ENCODE results near the gene PAN3.

Gene PAN3

GRCh38 chr13:28320209-28320608 is 181.9 kb downstream of the PAN3 start:
- DNase-seq = no peak
- Mint-ChIP-seq H3K36me3 (no peaks in the 10 kb centered on the region), H3K9me3 (no peaks in the 10 kb centered on the region), H3K4me1 (peaks cover 3% of the 10 kb centered on the region), H3K4me3 (no peak overlapping the region), H3K27me3 (peaks cover 8% of the 10 kb centered on the region), H3K27ac (no peak overlapping the region)
- CTCF ChIA-PET = no interaction called here

GRCh38 chr13:28320884-28321574 is 182.7 kb downstream of the PAN3 start:
- CTCF ChIA-PET = no interaction called here

GRCh38 chr13:28321756-28322155 is 183.4 kb downstream of the PAN3 start:
- DNase-seq = no peak
- CTCF ChIA-PET = no interaction called here
- Mint-ChIP-seq H3K27ac (no peak overlapping the region), H3K27me3 (peaks cover 9% of the 10 kb centered on the region), H3K36me3 (no peaks in the 10 kb centered on the region), H3K4me1 (peaks cover 3% of the 10 kb centered on the region), H3K9me3 (no peaks in the 10 kb centered on the region), H3K4me3 (no peak overlapping the region)

More at GRCh38 chr13:28320884-28321574, 182.7 kb downstream of the PAN3 start:
- Mint-ChIP-seq H3K36me3 (no peaks in the 10 kb centered on the region), H3K27me3 (peaks cover 9% of the 10 kb centered on the region), H3K4me1 (peaks cover 3% of the 10 kb centered on the region), H3K4me3 (no peak overlapping the region), H3K9me3 (no peaks in the 10 kb centered on the region), H3K27ac (no peak overlapping the region)
- no peak for DNase-seq

GRCh38 chr13:28322256-28322905 is 184.0 kb downstream of the PAN3 start:
- CTCF ChIA-PET = interaction anchor here (0.9 to 3.3 kb wide), 4 partner anchors 314 to 477 kb away, joined by 4 to 24 read pairs (median 6); no protein-coding TSS in a partner anchor
- H3K36me3 Mint-ChIP-seq = no peaks in the 10 kb centered on the region
- DNase-seq = no peak

GRCh38 chr13:28324181-28324789 is 185.9 kb downstream of the PAN3 start:
- Mint-ChIP-seq H3K4me1 (peaks cover 3% of the 10 kb centered on the region), H3K27ac (peak overlapping the region; percentile 37), H3K9me3 (no peaks in the 10 kb centered on the region), H3K36me3 (no peaks in the 10 kb centered on the region), H3K27me3 (peaks cover 22% of the 10 kb centered on the region), H3K4me3 (no peak overlapping the region)
- CTCF ChIA-PET = interaction anchor here (0.5 to 3.3 kb wide), 11 partner anchors 9 to 475 kb away, joined by 3 to 24 read pairs (median 4); no protein-coding TSS in a partner anchor
- peak; percentile 74 for DNase-seq

More at GRCh38 chr13:28322256-28322905, 184.0 kb downstream of the PAN3 start:
- Mint-ChIP-seq H3K9me3 (no peaks in the 10 kb centered on the region), H3K27ac (no peak overlapping the region), H3K4me1 (peaks cover 3% of the 10 kb centered on the region), H3K27me3 (peaks cover 9% of the 10 kb centered on the region), H3K4me3 (no peak overlapping the region)

- no peaks in the 10 kb centered on the region for H3K36me3 Mint-ChIP-seq
- DNase-seq = no peak
- peaks cover 3% of the 10 kb centered on the region for H3K4me1 Mint-ChIP-seq
- no peak overlapping the region for H3K4me3 Mint-ChIP-seq
- no peaks in the 10 kb centered on the region for H3K9me3 Mint-ChIP-seq
- CTCF ChIA-PET = interaction anchor here (0.7 to 3.3 kb wide), 7 partner anchors 11 to 472 kb away, joined by 3 to 24 read pairs (median 4); no protein-coding TSS in a partner anchor
- H3K27ac Mint-ChIP-seq = no peak overlapping the region
- peaks cover 22% of the 10 kb centered on the region for H3K27me3 Mint-ChIP-seq
These were observed 186.7 kb downstream of the PAN3 start for GRCh38 chr13:28325022-28325421.

- no peak for DNase-seq
- Mint-ChIP-seq H3K27ac (no peak overlapping the region), H3K9me3 (no peaks in the 10 kb centered on the region), H3K27me3 (peaks cover 22% of the 10 kb centered on the region), H3K36me3 (no peaks in the 10 kb centered on the region), H3K4me3 (no peak overlapping the region), H3K4me1 (peaks cover 3% of the 10 kb centered on the region)
- CTCF ChIA-PET = interaction anchor here (0.7 to 3.3 kb wide), 5 partner anchors 179 to 471 kb away, joined by 3 to 24 read pairs (median 5); no protein-coding TSS in a partner anchor
These were observed 187.7 kb downstream of the PAN3 start for GRCh38 chr13:28326056-28326455.

- Mint-ChIP-seq H3K9me3 (no peaks in the 10 kb centered on the region), H3K4me3 (no peak overlapping the region), H3K27me3 (peaks cover 22% of the 10 kb centered on the region), H3K36me3 (no peaks in the 10 kb centered on the region), H3K4me1 (peaks cover 3% of the 10 kb centered on the region), H3K27ac (no peak overlapping the region)
- CTCF ChIA-PET = interaction anchor here (1.0 kb wide), 1 partner anchor 309 kb away, joined by 3 read pairs; no protein-coding TSS in a partner anchor
- DNase-seq = no peak
These were observed 189.3 kb downstream of the PAN3 start for GRCh38 chr13:28327373-28328270.

GRCh38 chr13:28328271-28328607 is 189.9 kb downstream of the PAN3 start:
- H3K9me3 Mint-ChIP-seq = no peaks in the 10 kb centered on the region
- DNase-seq = no peak
- peaks cover 22% of the 10 kb centered on the region for H3K27me3 Mint-ChIP-seq
- CTCF ChIA-PET = interaction anchor here (1.0 kb wide), 1 partner anchor 309 kb away, joined by 3 read pairs; no protein-coding TSS in a partner anchor
- H3K4me1 Mint-ChIP-seq = peaks cover 5% of the 10 kb centered on the region
- no peak overlapping the region for H3K27ac Mint-ChIP-seq
- H3K4me3 Mint-ChIP-seq = no peak overlapping the region
- no peaks in the 10 kb centered on the region for H3K36me3 Mint-ChIP-seq

GRCh38 chr13:28329395-28330158 is 191.2 kb downstream of the PAN3 start:
- CTCF ChIA-PET = no interaction called here
- Mint-ChIP-seq H3K4me3 (no peak overlapping the region), H3K36me3 (no peaks in the 10 kb centered on the region), H3K27ac (no peak overlapping the region), H3K9me3 (no peaks in the 10 kb centered on the region), H3K27me3 (peaks cover 16% of the 10 kb centered on the region), H3K4me1 (peaks cover 2% of the 10 kb centered on the region)
- DNase-seq = no peak

GRCh38 chr13:28333204-28333881 is 195.0 kb downstream of the PAN3 start:
- H3K9me3 Mint-ChIP-seq = no peaks in the 10 kb centered on the region
- peaks cover 2% of the 10 kb centered on the region for H3K4me1 Mint-ChIP-seq
- no peaks in the 10 kb centered on the region for H3K36me3 Mint-ChIP-seq
- DNase-seq = no peak
- CTCF ChIA-PET = interaction anchor here (0.9 to 1.7 kb wide), 3 partner anchors 10 to 304 kb away, joined by 3 to 4 read pairs (median 3); no protein-coding TSS in a partner anchor
- H3K27ac Mint-ChIP-seq = no peak overlapping the region
- H3K27me3 Mint-ChIP-seq = peaks cover 16% of the 10 kb centered on the region
- no peak overlapping the region for H3K4me3 Mint-ChIP-seq

GRCh38 chr13:28336193-28336657 is 197.9 kb downstream of the PAN3 start:
- DNase-seq = no peak
- Mint-ChIP-seq H3K27ac (no peak overlapping the region), H3K9me3 (no peaks in the 10 kb centered on the region), H3K4me3 (no peak overlapping the region), H3K27me3 (peaks cover 7% of the 10 kb centered on the region), H3K4me1 (peaks cover 4% of the 10 kb centered on the region), H3K36me3 (no peaks in the 10 kb centered on the region)
- CTCF ChIA-PET = no interaction called here

All from activated naive CD4-positive, alpha-beta T cell treated with anti-CD3 and anti-CD28 coated beads, Interleukin-2, amount 10 ng/mL, durations not matched to agents 7 days and 5 days (primary cell).